22Rv1 (cell line): Measurements from ENCODE around the gene SLC6A1.

Experiments used
- ZFX ChIP-seq: fragments of 450-650 bp; IDR thresholded peaks from 2 replicates; pipeline ENCODE4 v1.6.1; 2017; ENCODE audit warnings: antibody characterized with exemption, borderline replicate concordance
- TF ChIP-seq, protein P1 (sequence below): fragments of 450-650 bp; IDR thresholded peaks from 2 replicates; pipeline ENCODE4 v1.5.1; 2017; ENCODE audit warnings: mild to moderate bottlenecking

DNA sequence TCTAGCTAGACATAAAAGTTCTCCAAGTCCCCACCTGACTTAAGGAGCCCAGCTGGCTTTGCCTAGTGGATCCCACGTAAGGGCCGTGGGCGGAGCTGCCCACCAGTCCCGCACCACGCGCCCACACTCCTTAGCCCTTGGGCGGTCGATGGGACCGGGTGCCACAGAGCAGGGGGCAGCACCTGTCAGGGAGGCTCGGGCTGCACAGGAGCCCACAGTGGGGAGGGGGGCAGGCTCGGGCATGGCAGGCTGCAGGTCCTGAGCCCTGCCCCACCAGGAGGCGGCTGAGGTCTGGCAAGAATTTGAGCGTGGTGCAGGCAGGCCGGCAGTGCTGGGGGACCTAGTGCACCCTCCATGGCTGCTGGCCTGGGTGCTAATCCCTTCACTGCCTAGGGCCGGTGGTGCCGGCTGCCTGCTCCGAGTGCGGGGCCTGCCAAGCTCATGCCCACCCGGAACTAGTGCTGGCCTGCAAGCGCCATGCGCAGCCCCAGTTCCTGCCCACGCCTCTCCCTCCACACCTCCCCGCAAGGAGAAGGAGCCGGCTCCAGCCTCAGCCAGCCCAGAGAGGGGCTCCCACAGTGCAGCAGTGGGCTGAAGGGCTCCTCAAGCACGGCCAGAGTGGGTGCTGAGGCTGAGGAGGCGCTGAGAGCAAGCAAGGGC is 78.7 kb downstream of the SLC6A1 start:
- TF ChIP-seq, protein P1, sequence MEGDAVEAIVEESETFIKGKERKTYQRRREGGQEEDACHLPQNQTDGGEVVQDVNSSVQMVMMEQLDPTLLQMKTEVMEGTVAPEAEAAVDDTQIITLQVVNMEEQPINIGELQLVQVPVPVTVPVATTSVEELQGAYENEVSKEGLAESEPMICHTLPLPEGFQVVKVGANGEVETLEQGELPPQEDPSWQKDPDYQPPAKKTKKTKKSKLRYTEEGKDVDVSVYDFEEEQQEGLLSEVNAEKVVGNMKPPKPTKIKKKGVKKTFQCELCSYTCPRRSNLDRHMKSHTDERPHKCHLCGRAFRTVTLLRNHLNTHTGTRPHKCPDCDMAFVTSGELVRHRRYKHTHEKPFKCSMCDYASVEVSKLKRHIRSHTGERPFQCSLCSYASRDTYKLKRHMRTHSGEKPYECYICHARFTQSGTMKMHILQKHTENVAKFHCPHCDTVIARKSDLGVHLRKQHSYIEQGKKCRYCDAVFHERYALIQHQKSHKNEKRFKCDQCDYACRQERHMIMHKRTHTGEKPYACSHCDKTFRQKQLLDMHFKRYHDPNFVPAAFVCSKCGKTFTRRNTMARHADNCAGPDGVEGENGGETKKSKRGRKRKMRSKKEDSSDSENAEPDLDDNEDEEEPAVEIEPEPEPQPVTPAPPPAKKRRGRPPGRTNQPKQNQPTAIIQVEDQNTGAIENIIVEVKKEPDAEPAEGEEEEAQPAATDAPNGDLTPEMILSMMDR, result no peak
- TF ChIP-seq ZFX, result no peak
